GM12878 (cell line): Measurements from ENCODE around the gene TEX54. TPM values are rescaled to one million over a fixed set of nuclear protein-coding genes. Genes with fewer than 3 reads are reported as not detected.

Experiments used
- ATAC-seq: fragments of 200-7000 bp; cut with Tn5 transposase; 3 replicates; pipeline ENCODE4 v1.9.1; 2020; ENCODE audit warnings: mild to moderate bottlenecking, moderate library complexity
- BruUV-seq: library from RNA; stranded (reverse); fragments of 400-500 nt; replicated peaks from 2 replicates; lab custom pipeline; 2021; lab: Mats Ljungman, UMichigan
- CTCF ChIA-PET: fragments of 300-600 bp; sonication (Branson Sonifier 250); formaldehyde crosslinking; extraction: SDS; loops from one replicate; lab custom pipeline; 2021; ENCODE audit warnings: inconsistent platforms; lab: Yijun Ruan, JAX
- POLR2A ChIA-PET: fragments of 350-600 bp; formaldehyde crosslinking; extraction: SDS; loops from one replicate; lab custom pipeline; 2021; ENCODE audit warnings: inconsistent platforms; lab: Charles Lee
- RAD21 ChIA-PET: fragments of 300-600 bp; sonication (Branson Sonifier 250); formaldehyde crosslinking; loops from one replicate; lab custom pipeline; 2023; ENCODE audit warnings: antibody characterized with exemption; ENCODE audit not compliant: unreplicated experiment; lab: Charles Lee
- SMC1A ChIA-PET: fragments of 300-600 bp; sonication (Branson Sonifier 250); formaldehyde crosslinking; loops from one replicate; lab custom pipeline; 2023; ENCODE audit not compliant: unreplicated experiment, uncharacterized antibody; lab: Charles Lee
- DNase-seq: peaks from one replicate; pipeline ENCODE4 v3.0.0-alpha.2; 2011; ENCODE audit warnings: low read depth, low spot score
- FAIRE-seq: peaks from 3 replicates; lab custom pipeline; 2011; peaks lifted over from hg19 to GRCh38; lab: Jason Lieb, UNC
- H2AFZ ChIP-seq: 2 replicates; pipeline ENCODE4 v1.6.0; 2011; ENCODE audit warnings: low read depth, low read length, control low read depth; ENCODE audit not compliant: control insufficient read depth
- H3K27ac ChIP-seq: 2 replicates; pipeline ENCODE4 v1.5.1; 2011; ENCODE audit warnings: control low read depth; ENCODE audit not compliant: control insufficient read depth, insufficient read depth
- H3K27me3 ChIP-seq, 2 experiments: replicated peaks in 1 of 2; 2 replicates each; pipeline versions ENCODE4 v1.6.0 to v1.6.1; 2011; ENCODE audit warnings: low read length in 1 of 2; ENCODE audit not compliant: control insufficient read depth in 2 of 2, insufficient read depth in 2 of 2
- H3K36me3 ChIP-seq, 2 experiments: 2 replicates each; pipeline ENCODE4 v1.5.1; 2011; ENCODE audit warnings: low read length in 1 of 2; ENCODE audit not compliant: control insufficient read depth in 2 of 2, insufficient read depth in 2 of 2
- H3K4me1 ChIP-seq: 2 replicates; pipeline ENCODE4 v1.6.1; 2011; ENCODE audit warnings: mild to moderate bottlenecking, low read length, moderate library complexity, mixed read lengths; ENCODE audit not compliant: control insufficient read depth, insufficient read depth
- H3K4me2 ChIP-seq: 2 replicates; pipeline ENCODE4 v1.6.0; 2011; ENCODE audit warnings: control low read depth; ENCODE audit not compliant: control insufficient read depth, insufficient read depth
- H3K4me3 ChIP-seq: fragments of 200-600 bp; sonication (generic); 2 replicates; pipeline ENCODE4 v1.5.1; 2016
- H3K79me2 ChIP-seq: 2 replicates; pipeline ENCODE4 v1.6.0; 2011; ENCODE audit warnings: low read length; ENCODE audit not compliant: control insufficient read depth, insufficient read depth
- H3K9ac ChIP-seq: 2 replicates; pipeline ENCODE4 v1.8.0; 2011; ENCODE audit warnings: low read length, control low read depth, mixed read lengths; ENCODE audit not compliant: control insufficient read depth, insufficient read depth
- H3K9me3 ChIP-seq: replicated peaks from 3 replicates; pipeline ENCODE4 v1.5.1; 2011; ENCODE audit warnings: mild to moderate bottlenecking, low read length; ENCODE audit not compliant: control insufficient read depth, insufficient read depth
- H4K20me1 ChIP-seq: 2 replicates; pipeline ENCODE4 v1.6.0; 2011; ENCODE audit not compliant: control insufficient read depth, insufficient read depth
- LARP7 ChIP-seq: fragments of 450-650 bp; IDR thresholded peaks from 2 replicates; pipeline ENCODE4 v1.6.1; 2017; ENCODE audit warnings: mild to moderate bottlenecking
- MYC ChIP-seq: IDR thresholded peaks from 2 replicates; pipeline ENCODE4 v1.6.1; 2011; ENCODE audit warnings: mild to moderate bottlenecking, low read length, moderate library complexity, inconsistent platforms; ENCODE audit not compliant: insufficient read depth, insufficient replicate concordance, insufficient read length, severe bottlenecking
- POLR2AphosphoS5 ChIP-seq: IDR thresholded peaks from 2 replicates; pipeline ENCODE4 v1.6.1; 2011; ENCODE audit warnings: mild to moderate bottlenecking, low read length, inconsistent platforms
- RELB ChIP-seq: fragments of 450-650 bp; IDR thresholded peaks from 2 replicates; pipeline ENCODE4 v1.6.1; 2017; ENCODE audit warnings: low read depth, mild to moderate bottlenecking, moderate library complexity
- WGBS: methylation state at CpG from one replicate; pipeline ENCODE4 v1.1.6; 2016; ENCODE audit warnings: low lambda C conversion rate; ENCODE audit not compliant: insufficient replicate concordance, insufficient coverage; ENCODE audit errors: missing lambda C conversion rate; 5-methylcytosine and 5-hydroxymethylcytosine counted together
- in situ Hi-C: fragments of 300-500 bp; cut with MboI; formaldehyde crosslinking; loops from 9 replicates; pipeline ENCODE4 v1.14.3; 2018; ENCODE audit warnings: mixed read lengths
- intact Hi-C: fragments of 100-400 bp; cut with micrococcal nuclease; formaldehyde crosslinking; loops from one replicate; pipeline ENCODE4 v1.14.2; 2022; ENCODE audit not compliant: unreplicated experiment
- polyA plus RNA-seq, 11 experiments: library from polyadenylated mRNA; depleted of rRNA in 4 of 11; unstranded in 6 of 11; stranded (reverse) in 5 of 11; fragments of >200 nt; fragmentation: Nextera tagmentation in 4 of 11; fragmentation: Illumina TruSeq in 1 of 11; extraction: Ambion mirVana in 4 of 11; extraction: Trizol in 1 of 11; gene quantifications; 1 replicate in 1 of 11; 2 replicates in 10 of 11; pipeline versions ENCODE4 v1.2.1 to v1.2.3, GENCODE V29; 2011 to 2016; ENCODE audit warnings: inconsistent platforms in 2 of 11, missing spikeins in 2 of 11, low read depth in 1 of 11
- total RNA-seq, 4 experiments: library from RNA; depleted of rRNA in 3 of 4; stranded (reverse); fragments of >200 nt in 3 of 4; fragmentation: Illumina TruSeq in 1 of 4; extraction: Trizol in 1 of 4; gene quantifications; 2 replicates each; pipeline versions ENCODE4 v1.2.1 to v1.2.3, GENCODE V29; 2013 to 2021

The TEX54 gene
- total and polyA plus RNA-seq, 10 of the 15 experiments (the other 5 are each of a cell fraction or from before 2014, with no cell fraction given), result 0.38 to 0.68 (median 0.51) TPM; not detected in 7

GRCh38 chr11:62792202-62792575 lies 40.5 kb downstream of the TEX54 start:
- peak overlapping the region; percentile 71 for H3K4me2 ChIP-seq
- intact Hi-C loops (no loop called here), in situ Hi-C loops (no loop called here)
- BruUV-seq, result no TSS peak
- ChIA-PET SMC1A (interaction anchor here (1.0 kb wide), 1 partner anchor 12 kb away, joined by 3 read pairs; no protein-coding TSS in a partner anchor), POLR2A (interaction anchor here (0.6 to 3.7 kb wide), 6 partner anchors 12 to 74 kb away, joined by 3 to 13 read pairs (median 4); partner anchors contain the start of genes NXF1, STX5 and TEX54), CTCF (interaction anchor here (1.2 to 1.5 kb wide), 4 partner anchors 24 to 89 kb away, joined by 3 to 4 read pairs (median 3); partner anchors contain the start of gene SLC3A2)
- no peaks in the 10 kb centered on the region for H3K27me3 ChIP-seq
- no peak overlapping the region for H3K9ac ChIP-seq
- peak; percentile 52 for FAIRE-seq
- H3K4me1 ChIP-seq, result peaks cover 11% of the 10 kb centered on the region
- no peaks in the 10 kb centered on the region for H4K20me1 ChIP-seq
- WGBS, result 22% methylated on average over 11 of the region's 11 CpGs
- H3K27ac ChIP-seq, result no peak overlapping the region
- DNase-seq, result no peak
- H3K4me3 ChIP-seq, result peak overlapping the region; percentile 84; the same call in 1 of the 2 replicates
- peaks cover 34% of the 10 kb centered on the region for H3K79me2 ChIP-seq
- no peaks in the 10 kb centered on the region for H3K9me3 ChIP-seq
- TF ChIP-seq RELB, result no peak
- TF ChIP-seq MYC, result peak; percentile 1
- TF ChIP-seq POLR2AphosphoS5, result peak; percentile 10; the same call in 1 of the 2 replicates
- TF ChIP-seq LARP7, result peak; percentile 28; the same call in 1 of the 2 replicates
- TF ChIP-seq, all 136 proteins: peak for 3
- Histone ChIP-seq H3K36me3 (peaks cover 16 to 27% of the 10 kb centered on the region in 2 experiments), H2AFZ (no peak overlapping the region)
- ATAC-seq, result no peak
- RAD21 ChIA-PET, result interaction anchor here (0.7 to 1.3 kb wide), 2 partner anchors 40 to 70 kb away, joined by 3 read pairs; partner anchors contain the start of gene STX5
